HepG2 (cell line): ENCODE results near the gene THOC6. TPM values are rescaled to one million over a fixed set of nuclear protein-coding genes. Genes with fewer than 3 reads are reported as not detected.

ENCODE experiments used
- ATF2 ChIP-seq: sonication (generic); formaldehyde crosslinking; IDR thresholded peaks from 2 replicates; pipeline ENCODE4 v1.4.0; 2020; ENCODE audit warnings: missing genetic modification reagents
- DRAP1 ChIP-seq: IDR thresholded peaks from 2 replicates; pipeline ENCODE4 v1.6.1; 2016; ENCODE audit warnings: missing genetic modification reagents, missing compliant biosample characterization
- FOXO1 ChIP-seq: sonication (generic); formaldehyde crosslinking; IDR thresholded peaks from 2 replicates; pipeline ENCODE4 v1.4.0; 2020; ENCODE audit warnings: missing genetic modification reagents
- GABPB1 ChIP-seq: IDR thresholded peaks from 2 replicates; pipeline ENCODE4 v1.6.1; 2016; ENCODE audit warnings: mild to moderate bottlenecking, missing genetic modification reagents, moderate library complexity, missing compliant biosample characterization
- GRHL1 ChIP-seq: sonication (generic); formaldehyde crosslinking; conservative IDR thresholded peaks from 2 replicates; pipeline ENCODE4 v1.8.0; 2022; ENCODE audit warnings: missing genetic modification reagents
- HOXD1 ChIP-seq: sonication (generic); formaldehyde crosslinking; IDR thresholded peaks from 2 replicates; pipeline ENCODE4 v1.5.0; 2020; ENCODE audit warnings: missing genetic modification reagents
- KDM4B ChIP-seq: sonication (generic); formaldehyde crosslinking; IDR thresholded peaks from 2 replicates; pipeline ENCODE4 v1.4.0; 2020; ENCODE audit warnings: missing genetic modification reagents
- KLF12 ChIP-seq: sonication (generic); formaldehyde crosslinking; IDR thresholded peaks from 2 replicates; pipeline ENCODE4 v1.4.0; 2020; ENCODE audit warnings: missing genetic modification reagents, borderline replicate concordance
- NPAS2 ChIP-seq: sonication (generic); formaldehyde crosslinking; IDR thresholded peaks from 2 replicates; pipeline ENCODE4 v1.8.0; 2022; ENCODE audit warnings: mild to moderate bottlenecking, missing genetic modification reagents, borderline replicate concordance
- PRDM4 ChIP-seq: sonication (generic); formaldehyde crosslinking; IDR thresholded peaks from 2 replicates; pipeline ENCODE4 v1.9.0; 2021; ENCODE audit warnings: missing genetic modification reagents, borderline replicate concordance
- TBL1XR1 ChIP-seq: fragments of 150-350 bp; IDR thresholded peaks from 2 replicates; pipeline ENCODE4 v1.6.1; 2014; ENCODE audit warnings: borderline replicate concordance, low read length; ENCODE audit not compliant: partially characterized antibody
- TCF7 ChIP-seq: sonication (generic); IDR thresholded peaks from 2 replicates; pipeline ENCODE4 v1.6.1; 2016; ENCODE audit warnings: antibody characterized with exemption, low read depth
- ZFYVE20 ChIP-seq: sonication (generic); formaldehyde crosslinking; IDR thresholded peaks from 2 replicates; pipeline ENCODE4 v1.8.0; 2023; ENCODE audit warnings: low read depth, mild to moderate bottlenecking, moderate library complexity, missing genetic modification reagents, borderline replicate concordance
- ZNF331 ChIP-seq: sonication (generic); formaldehyde crosslinking; IDR thresholded peaks from 2 replicates; pipeline ENCODE4 v1.4.0; 2020; ENCODE audit warnings: missing genetic modification reagents
- ZNF335 ChIP-seq: sonication (generic); formaldehyde crosslinking; IDR thresholded peaks from 2 replicates; pipeline ENCODE4 v1.4.0; 2020; ENCODE audit warnings: missing genetic modification reagents
- ZNF704 ChIP-seq: sonication (generic); formaldehyde crosslinking; IDR thresholded peaks from 2 replicates; pipeline ENCODE4 v1.8.1; 2023; ENCODE audit warnings: mild to moderate bottlenecking, inconsistent platforms, moderate library complexity, missing genetic modification reagents, borderline replicate concordance
- ZNF773 ChIP-seq: sonication (generic); formaldehyde crosslinking; IDR thresholded peaks from 2 replicates; pipeline ENCODE4 v1.4.0; 2020; ENCODE audit warnings: missing genetic modification reagents, borderline replicate concordance
- ZSCAN22 ChIP-seq: sonication (generic); formaldehyde crosslinking; IDR thresholded peaks from 2 replicates; pipeline ENCODE4 v1.4.0; 2020; ENCODE audit warnings: mild to moderate bottlenecking, missing genetic modification reagents
- ZUFSP ChIP-seq: sonication (generic); formaldehyde crosslinking; IDR thresholded peaks from 2 replicates; pipeline ENCODE4 v1.9.0; 2021; ENCODE audit warnings: missing genetic modification reagents, mild to moderate bottlenecking, borderline replicate concordance
- polyA plus RNA-seq, 8 experiments: library from polyadenylated mRNA; depleted of rRNA in 3 of 8; stranded (reverse) in 7 of 8; unstranded in 1 of 8; fragments of >200 nt; fragmentation: Illumina TruSeq in 4 of 8; extraction: Trizol in 4 of 8; gene quantifications; 2 replicates each; pipeline versions ENCODE4 v1.2.1 to v1.2.3, GENCODE V29; 2011 to 2016; ENCODE audit warnings: low read depth in 4 of 8, missing spikeins in 1 of 8, mixed read lengths in 1 of 8; ENCODE audit not compliant: insufficient read depth in 1 of 8
- total RNA-seq, 5 experiments: library from RNA; depleted of rRNA; stranded (reverse); fragments of >200 nt; fragmentation: Illumina TruSeq; extraction: Trizol; gene quantifications; 2 replicates each; pipeline ENCODE4 v1.2.3, GENCODE V29; 2016; ENCODE audit warnings: low read depth in 1 of 5

THOC6 gene
- total and polyA plus RNA-seq, 2 of the 13 experiments (the other 11 are each of a cell fraction or from before 2014, with no cell fraction given) = 32.1 to 37.0 TPM

GRCh38 chr16:3065742-3066439 is 42.1 kb downstream of the THOC6 start (continued):
- TF ChIP-seq ZNF704 (CRISPR knock-in tag) (no peak), PRDM4 (CRISPR knock-in tag) (no peak), FOXO1 (CRISPR knock-in tag) (no peak), ZNF335 (CRISPR knock-in tag) (no peak), GABPB1 (CRISPR knock-in tag) (no peak), KDM4B (CRISPR knock-in tag) (no peak), ATF2 (CRISPR knock-in tag) (no peak), NPAS2 (CRISPR knock-in tag) (no peak), DRAP1 (no peak), GRHL1 (no peak), ZNF773 (CRISPR knock-in tag) (no peak), KLF12 (CRISPR knock-in tag) (no peak), TCF7 (no peak), HOXD1 (no peak), ZNF331 (no peak), TBL1XR1 (no peak), ZFYVE20 (CRISPR knock-in tag) (no peak), ZSCAN22 (CRISPR knock-in tag) (no peak), ZUFSP (no peak)
